Vagina (tissue), 2 donors: ENCODE results near the gene MEI1. TPM values are rescaled to one million over a fixed set of nuclear protein-coding genes. Genes with fewer than 3 reads are reported as not detected.

ENCODE experiments used
- DNase-seq, 2 donors: peaks; one replicate each; pipeline ENCODE4 v3.0.0-alpha.2; 2017; ENCODE audit errors: extremely low spot score in 2 of 2
- H3K27ac ChIP-seq: fragments of 200-600 bp; sonication (generic); one replicate; pipeline ENCODE4 v1.5.1; 2019
- H3K27me3 ChIP-seq: fragments of 200-600 bp; sonication (generic); one replicate; pipeline ENCODE4 v1.5.1; 2019
- H3K36me3 ChIP-seq, 2 donors: fragments of 200-600 bp; sonication (generic); one replicate each; pipeline ENCODE4 v1.5.1; 2017 to 2019
- H3K4me1 ChIP-seq: fragments of 200-600 bp; sonication (generic); one replicate; pipeline ENCODE4 v1.5.1; 2019
- H3K4me3 ChIP-seq, 2 donors: fragments of 200-600 bp; sonication (generic); 1 replicate in 1 of 2; 2 replicates in 1 of 2; pipeline ENCODE4 v1.5.1; 2016 to 2019
- H3K9me3 ChIP-seq: fragments of 200-600 bp; sonication (generic); one replicate; pipeline ENCODE4 v1.5.1; 2019
- CTCF ChIP-seq, 3 experiments: fragments of 450-650 bp in 2 of 3; fragments of 200-600 bp in 1 of 3; sonication (generic) in 1 of 3; IDR thresholded peaks; one replicate each; pipeline ENCODE4 v1.5.1; 2017 to 2019; ENCODE audit warnings: antibody characterized with exemption in 3 of 3, mild to moderate bottlenecking in 2 of 3, moderate library complexity in 2 of 3
- POLR2A ChIP-seq, 2 donors: fragments of 450-650 bp; IDR thresholded peaks; one replicate each; pipeline ENCODE4 v1.6.1; 2017; ENCODE audit warnings: antibody characterized with exemption in 2 of 2, mild to moderate bottlenecking in 2 of 2, moderate library complexity in 2 of 2
- POLR2AphosphoS5 ChIP-seq, 2 donors: sonication (generic); formaldehyde crosslinking; IDR thresholded peaks; one replicate each; pipeline ENCODE4 v1.9.0; 2017; ENCODE audit warnings: antibody characterized with exemption in 2 of 2, mild to moderate bottlenecking in 2 of 2, low read depth in 1 of 2; ENCODE audit not compliant: insufficient read depth in 1 of 2
- intact Hi-C: fragments of 100-400 bp; cut with DNase I; formaldehyde crosslinking; loops from one replicate; pipeline ENCODE4 v1.15.1; 2023
- total RNA-seq: library from RNA; depleted of rRNA; stranded (reverse); fragments of >200 nt; gene quantifications from one replicate; pipeline ENCODE4 v1.2.3, GENCODE V29; 2016

MEI1 gene
- total RNA-seq, 1 donor from 2014 or later = 6.4 TPM

GRCh38 chr22:41813726-41814410 is 114.6 kb downstream of the MEI1 start:
- intact Hi-C loops = no loop called here
- TF ChIP-seq POLR2A (IDR thresholded peaks at IDR 0.05) (no peak), POLR2AphosphoS5 (IDR thresholded peaks at IDR 0.05; ENCODE audit: insufficient read depth in 1 of 2, low read depth in 1 of 2) (no peak), CTCF (IDR thresholded peaks at IDR 0.05) (no peak)
- no peak overlapping the region for H3K4me3 ChIP-seq
- no peaks in the 10 kb centered on the region for H3K4me1 ChIP-seq
- H3K36me3 ChIP-seq = peaks cover 0 to 3% of the 10 kb centered on the region in 2 donors
- no peak for DNase-seq
- H3K27ac ChIP-seq = no peak overlapping the region
- no peaks in the 10 kb centered on the region for H3K9me3 ChIP-seq
- no peaks in the 10 kb centered on the region for H3K27me3 ChIP-seq

GRCh38 chr22:41815716-41816115 is 116.4 kb downstream of the MEI1 start:
- Histone ChIP-seq H3K27me3 (no peaks in the 10 kb centered on the region), H3K4me1 (no peaks in the 10 kb centered on the region), H3K36me3 (peaks cover 0 to 3% of the 10 kb centered on the region in 2 donors), H3K4me3 (no peak overlapping the region), H3K27ac (no peak overlapping the region), H3K9me3 (no peaks in the 10 kb centered on the region)
- intact Hi-C loops = no loop called here
- no peak for DNase-seq
- no peak for TF ChIP-seq POLR2A (IDR thresholded peaks at IDR 0.05)

DNA sequence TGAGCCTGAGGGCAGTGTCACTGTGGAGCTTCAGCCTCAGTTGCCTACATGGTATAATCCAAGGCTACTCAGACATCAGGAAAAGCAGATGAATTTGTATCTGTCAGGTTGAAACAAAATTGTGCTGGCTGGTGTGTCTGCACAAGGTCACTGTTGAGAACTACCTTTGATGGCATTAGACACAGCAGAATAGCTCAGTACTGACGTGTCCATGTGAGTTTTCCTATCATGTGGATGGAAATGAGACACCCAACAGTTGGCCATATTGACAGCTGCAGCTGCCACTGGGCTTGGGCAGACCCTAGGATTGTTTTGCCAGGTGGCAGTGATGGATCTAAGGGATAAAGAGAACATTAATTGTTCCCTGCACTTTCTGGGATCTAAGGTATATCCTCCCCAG is 116.9 kb downstream of the MEI1 start:
- H3K4me3 ChIP-seq = no peak overlapping the region
- no peaks in the 10 kb centered on the region for H3K9me3 ChIP-seq
- peaks cover 0 to 3% of the 10 kb centered on the region in 2 donors for H3K36me3 ChIP-seq
- no peaks in the 10 kb centered on the region for H3K4me1 ChIP-seq
- no peak for DNase-seq
- TF ChIP-seq POLR2AphosphoS5 (IDR thresholded peaks at IDR 0.05; ENCODE audit: insufficient read depth in 1 of 2, low read depth in 1 of 2) (no peak), POLR2A (IDR thresholded peaks at IDR 0.05) (no peak), CTCF (IDR thresholded peaks at IDR 0.05) (no peak)
- no peak overlapping the region for H3K27ac ChIP-seq
- intact Hi-C loops = no loop called here
- H3K27me3 ChIP-seq = no peaks in the 10 kb centered on the region

- Histone ChIP-seq H3K27me3 (no peaks in the 10 kb centered on the region), H3K4me3 (no peak overlapping the region), H3K4me1 (no peaks in the 10 kb centered on the region), H3K9me3 (no peaks in the 10 kb centered on the region), H3K27ac (no peak overlapping the region), H3K36me3 (peaks cover 0 to 3% of the 10 kb centered on the region in 2 donors)
- no peak for TF ChIP-seq POLR2A (IDR thresholded peaks at IDR 0.05)
- TF ChIP-seq POLR2AphosphoS5 (IDR thresholded peaks at IDR 0.05; ENCODE audit: insufficient read depth in 1 of 2, low read depth in 1 of 2) = no peak
- TF ChIP-seq CTCF (IDR thresholded peaks at IDR 0.05) = no peak
- DNase-seq = no peak
- intact Hi-C loops = no loop called here
Measured at GRCh38 chr22:41816871-41817270, 117.6 kb downstream of the MEI1 start.

GRCh38 chr22:41818011-41818410 is 118.7 kb downstream of the MEI1 start:
- no peak overlapping the region for H3K4me3 ChIP-seq
- no peak overlapping the region for H3K27ac ChIP-seq
- TF ChIP-seq POLR2AphosphoS5 (IDR thresholded peaks at IDR 0.05; ENCODE audit: insufficient read depth in 1 of 2, low read depth in 1 of 2) (no peak), CTCF (IDR thresholded peaks at IDR 0.05) (no peak), POLR2A (IDR thresholded peaks at IDR 0.05) (no peak)
- intact Hi-C loops = no loop called here
- no peaks in the 10 kb centered on the region for H3K9me3 ChIP-seq
- no peaks in the 10 kb centered on the region for H3K27me3 ChIP-seq
- H3K36me3 ChIP-seq = peaks cover 0 to 3% of the 10 kb centered on the region in 2 donors
- H3K4me1 ChIP-seq = no peaks in the 10 kb centered on the region
- DNase-seq = no peak
